Stimulated activated CD4-positive, alpha-beta T cell treated with anti-CD3 and anti-CD28 coated beads, Interleukin-1b, Interleukin-23, amount 100 ng/mL, for 24 hours (primary cell): ENCODE measurements around the gene GRK3.

Experiments
- DNase-seq, 4 experiments: peaks; one replicate each; pipeline ENCODE4 v3.0.0-alpha.2; 2020; ENCODE audit warnings: low read depth in 4 of 4, low spot score in 1 of 4

The GRK3 gene

GRCh38 chr22:25751174-25751581 is 186.7 kb downstream of the GRK3 start:
- DNase-seq, result no peak

GRCh38 chr22:25752615-25753214 is 188.2 kb downstream of the GRK3 start:
- DNase-seq, result no peak

- no peak for DNase-seq
Measured at GRCh38 chr22:25753252-25753651, 188.8 kb downstream of the GRK3 start.

- no peak for DNase-seq
Measured at GRCh38 chr22:25754527-25755202, 190.2 kb downstream of the GRK3 start.

- no peak for DNase-seq
Measured at GRCh38 chr22:25757686-25758085, 193.2 kb downstream of the GRK3 start.

GRCh38 chr22:25758316-25758715 is 193.8 kb downstream of the GRK3 start:
- DNase-seq, result no peak

- DNase-seq, result no peak
Measured at GRCh38 chr22:25759825-25760231, 195.4 kb downstream of the GRK3 start.

GRCh38 chr22:25760294-25760693 is 195.8 kb downstream of the GRK3 start:
- no peak for DNase-seq

GRCh38 chr22:25760848-25761595 is 196.5 kb downstream of the GRK3 start:
- no peak for DNase-seq

- no peak for DNase-seq
Measured at GRCh38 chr22:25762147-25762546, 197.7 kb downstream of the GRK3 start.

GRCh38 chr22:25763239-25763777 is 198.8 kb downstream of the GRK3 start:
- DNase-seq, result no peak

- no peak for DNase-seq
Measured at GRCh38 chr22:25764270-25765015, 200.0 kb downstream of the GRK3 start.

GRCh38 chr22:25765016-25765367 is 200.5 kb downstream of the GRK3 start:
- DNase-seq, result no peak

GRCh38 chr22:25765801-25766200 is 201.3 kb downstream of the GRK3 start:
- no peak for DNase-seq

GRCh38 chr22:25766418-25766817 is 201.9 kb downstream of the GRK3 start:
- no peak for DNase-seq

GRCh38 chr22:25770333-25770732 is 205.9 kb downstream of the GRK3 start:
- no peak for DNase-seq

GRCh38 chr22:25772288-25772687 is 207.8 kb downstream of the GRK3 start:
- no peak for DNase-seq

- DNase-seq, result no peak
Measured at GRCh38 chr22:25774575-25775026, 210.1 kb downstream of the GRK3 start.

GRCh38 chr22:25775531-25775930 is 211.1 kb downstream of the GRK3 start:
- no peak for DNase-seq

- DNase-seq, result no peak
Measured at GRCh38 chr22:25777411-25777810, 212.9 kb downstream of the GRK3 start.

GRCh38 chr22:25777870-25778269 is 213.4 kb downstream of the GRK3 start:
- DNase-seq, result no peak
